HG02973 (cell line): ENCODE data around the gene PPIL4.
"Not testable (repeated sequence)": the region's sequence is repeated elsewhere in the genome, so short reads cannot be mapped to it uniquely, and the experiment has no call there.

Experiments
- ATAC-seq: cut with Tn5 transposase; IDR thresholded peaks from one replicate; pipeline ENCODE4 v1.9.1; 2021; ENCODE audit warnings: moderate library complexity; ENCODE audit not compliant: unreplicated experiment

The PPIL4 gene

GRCh38 chr6:149534742-149535141 is 11.1 kb downstream of the PPIL4 start:
- no peak for ATAC-seq

- no peak for ATAC-seq
Observed at GRCh38 chr6:149529650-149530049, 16.2 kb downstream of the PPIL4 start.

DNA sequence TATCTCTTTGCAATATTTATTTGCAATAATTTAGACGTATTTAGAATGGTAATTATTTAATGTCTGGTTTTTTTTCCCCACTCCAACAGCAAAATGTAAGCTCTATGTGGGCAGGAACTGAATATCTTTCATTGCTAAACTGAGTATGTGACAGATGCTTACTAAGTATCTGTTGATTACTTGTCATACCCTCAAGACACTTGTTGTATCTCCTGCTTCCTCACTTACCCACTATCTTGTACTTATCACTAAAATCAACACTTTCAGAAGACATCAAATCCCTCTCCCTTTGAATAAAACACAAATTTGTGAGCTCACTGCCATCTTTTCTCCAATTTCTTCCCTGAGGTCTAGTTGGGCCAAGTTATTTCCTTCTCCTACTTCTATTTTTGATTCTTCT is 30.3 kb downstream of the PPIL4 start:
- ATAC-seq: no peak

DNA sequence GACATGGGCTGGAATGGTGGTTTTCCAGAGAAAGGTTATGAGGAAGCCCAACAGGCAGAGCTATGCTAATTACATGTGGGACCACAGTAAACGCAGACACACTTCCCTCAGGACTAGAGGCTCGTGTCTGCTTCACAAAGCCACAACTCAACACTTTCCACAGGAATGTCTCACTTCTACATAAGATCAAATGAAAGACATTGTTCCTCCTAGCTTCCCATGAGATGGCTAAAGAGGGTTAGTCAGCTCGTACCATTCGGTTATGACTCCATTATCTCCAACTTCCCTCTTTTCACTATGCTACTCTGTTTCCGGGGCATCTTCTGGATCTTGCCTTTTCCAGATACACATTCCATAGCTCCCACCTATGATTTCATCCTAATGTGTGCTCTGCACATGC is 31.9 kb downstream of the PPIL4 start:
- ATAC-seq: no peak

DNA sequence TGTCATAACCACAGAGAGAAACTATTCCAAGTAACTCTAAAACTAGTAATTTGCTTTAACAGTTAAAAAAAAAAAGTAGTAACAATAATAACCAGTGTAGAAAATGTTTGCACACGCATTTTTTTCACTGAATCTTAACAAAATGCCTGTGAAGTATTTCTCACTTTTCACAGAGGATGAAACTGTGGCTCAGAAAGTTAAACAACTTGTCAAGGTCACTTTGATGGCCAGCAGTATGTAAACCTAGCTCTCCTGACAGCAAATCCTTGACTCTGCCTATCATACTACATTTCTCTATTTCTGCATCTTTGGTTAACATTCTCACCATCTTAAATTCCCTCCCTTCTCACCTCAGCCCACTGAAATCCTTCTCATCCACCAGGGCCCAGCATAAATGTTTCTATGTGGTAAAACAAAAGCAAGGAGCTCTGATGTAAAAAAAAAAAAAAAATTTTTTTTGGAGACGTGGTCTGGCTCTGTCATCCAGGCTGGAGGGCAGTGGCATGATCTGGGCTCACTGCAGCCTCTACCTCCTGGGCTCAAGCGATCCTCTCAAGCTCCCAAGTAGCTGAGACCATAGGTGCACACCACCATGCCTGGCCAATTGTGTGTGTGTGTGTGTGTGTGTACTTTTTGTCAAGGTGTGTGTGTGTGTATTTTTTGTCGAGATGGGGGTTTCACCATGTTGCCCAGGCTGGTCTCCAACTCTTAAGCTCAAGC is 34.9 kb downstream of the PPIL4 start:
- no peak for ATAC-seq

DNA sequence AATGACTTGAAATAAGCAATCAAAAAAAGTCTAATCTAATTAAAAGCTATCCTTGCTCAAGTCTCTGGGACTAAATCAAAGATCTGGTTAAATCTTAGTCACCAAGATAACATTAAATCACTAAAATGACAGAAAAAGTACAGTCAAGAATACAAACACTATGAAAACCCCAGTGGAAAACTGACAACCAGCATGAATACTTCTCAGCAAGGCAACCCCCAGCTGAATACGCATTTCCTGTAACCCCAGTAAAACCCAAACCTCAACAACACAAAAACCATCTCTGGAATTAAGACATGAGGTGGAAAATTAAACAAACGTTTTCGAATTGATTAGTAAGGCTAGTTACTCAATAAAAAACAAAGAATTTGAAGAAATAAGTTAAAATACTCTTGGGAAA is 37.4 kb downstream of the PPIL4 start:
- no peak for ATAC-seq

DNA sequence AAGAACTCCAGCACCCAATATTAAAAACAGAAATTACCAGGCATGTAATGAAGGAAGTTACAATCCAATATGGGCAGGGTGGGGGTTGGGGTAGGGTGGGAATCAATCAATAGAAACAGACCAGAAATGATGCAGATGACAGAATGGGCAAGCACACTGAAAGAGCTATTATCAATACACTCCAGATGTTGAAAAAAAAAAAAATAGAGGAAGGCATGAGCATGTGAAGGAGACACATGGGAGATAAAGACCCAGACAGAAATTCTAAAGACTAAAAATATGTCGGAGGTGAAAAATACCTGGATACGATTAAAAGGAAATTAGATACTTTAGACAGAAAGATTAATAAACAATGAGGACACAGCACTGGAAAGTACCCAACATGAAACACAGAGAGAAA is 42.0 kb downstream of the PPIL4 start:
- no peak for ATAC-seq

GRCh38 chr6:149503276-149503675 is 42.6 kb downstream of the PPIL4 start:
- ATAC-seq: no peak

- no peak for ATAC-seq
Observed at GRCh38 chr6:149501768-149502167, 44.1 kb downstream of the PPIL4 start.

GRCh38 chr6:149501201-149501600 is 44.6 kb downstream of the PPIL4 start:
- ATAC-seq: no peak

DNA sequence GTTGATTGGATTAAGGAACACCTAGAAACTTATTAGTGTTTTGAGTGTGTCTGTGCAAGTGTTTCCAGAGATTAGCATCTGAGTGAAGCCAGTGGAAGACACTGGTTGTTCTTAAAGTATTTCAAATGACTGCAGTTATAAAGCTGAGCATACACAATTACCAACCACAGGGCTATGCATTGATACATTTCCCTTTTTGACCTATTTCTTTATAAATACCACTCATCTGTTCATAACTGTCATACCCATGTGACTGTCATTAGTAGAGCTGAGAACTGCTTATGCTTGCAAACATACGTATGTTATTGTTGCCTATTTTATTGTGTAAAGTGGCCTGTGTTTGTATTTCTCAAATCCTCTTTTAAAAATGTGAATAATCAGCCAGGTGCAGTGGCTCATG is 45.7 kb downstream of the PPIL4 start:
- ATAC-seq: no peak

DNA sequence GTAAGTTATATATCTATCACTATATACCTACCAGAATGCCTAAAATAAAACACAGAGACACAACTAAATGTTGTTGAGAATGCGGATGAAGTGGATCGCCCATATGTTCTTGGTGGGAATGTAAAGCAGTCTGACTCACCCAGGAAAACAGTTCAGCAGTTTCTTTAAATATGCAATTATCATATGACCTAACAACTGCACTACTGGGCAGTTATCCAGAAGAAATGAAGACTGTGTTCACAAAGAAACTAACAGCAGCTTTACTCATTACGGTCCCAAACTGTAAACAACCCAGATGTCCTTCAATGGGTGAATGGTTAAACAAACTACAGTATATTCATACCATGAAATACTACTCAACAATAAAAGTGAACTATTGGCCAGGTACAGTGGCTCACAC is 46.8 kb downstream of the PPIL4 start:
- ATAC-seq: no peak

DNA sequence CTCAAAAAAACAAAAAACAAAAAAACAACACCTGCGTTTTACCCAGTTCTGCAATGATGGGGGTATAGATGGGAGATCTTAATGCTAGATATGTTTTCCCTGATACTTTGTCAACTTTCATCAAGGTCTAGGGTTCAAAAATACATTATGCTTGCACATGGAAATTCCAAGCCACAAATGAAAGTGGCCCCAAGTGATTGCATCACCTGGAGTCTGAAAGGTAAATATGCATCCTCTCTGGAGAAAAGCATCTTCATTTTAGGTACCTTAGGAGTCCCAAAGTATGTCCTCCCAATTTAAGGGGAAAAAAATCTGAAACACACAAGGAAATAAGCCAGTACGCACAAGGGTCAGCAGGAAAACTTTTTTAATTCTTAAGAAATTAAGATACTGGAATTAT is 48.5 kb downstream of the PPIL4 start:
- ATAC-seq: no peak

GRCh38 chr6:149496597-149496996 is 49.2 kb downstream of the PPIL4 start:
- ATAC-seq: not testable (repeated sequence)

- ATAC-seq: not testable (repeated sequence)
Observed at GRCh38 chr6:149495349-149496016, 50.4 kb downstream of the PPIL4 start.

- ATAC-seq: peak; percentile 88
Observed at GRCh38 chr6:149494810-149495209, 51.0 kb downstream of the PPIL4 start.

- no peak for ATAC-seq
Observed at GRCh38 chr6:149493761-149494320, 52.0 kb downstream of the PPIL4 start.

DNA sequence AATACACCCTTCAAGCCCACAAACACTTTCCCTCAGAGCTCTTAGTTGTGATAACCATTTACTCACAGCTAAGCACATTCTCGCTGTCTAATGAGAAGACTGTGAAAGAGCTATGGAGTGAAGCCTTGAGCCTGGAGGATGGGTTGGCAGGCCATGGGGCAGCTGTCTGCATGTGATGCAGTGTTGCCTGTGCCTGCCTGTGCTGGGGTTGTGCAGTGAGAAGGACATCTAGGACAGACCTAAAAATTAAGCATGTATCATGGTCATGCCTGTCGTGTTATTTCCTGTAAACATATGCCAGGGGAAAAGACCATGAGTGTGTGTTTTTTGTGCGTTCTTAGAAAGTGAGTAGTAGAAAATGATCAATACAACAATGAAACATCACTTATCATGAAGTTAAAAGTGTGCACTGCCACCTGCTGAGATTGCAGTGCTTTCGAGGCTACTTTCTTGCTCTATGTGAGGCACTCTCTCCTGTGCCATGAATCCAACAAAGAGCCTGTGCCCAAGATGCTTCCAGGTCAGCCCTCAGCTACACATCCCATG is 53.0 kb downstream of the PPIL4 start:
- no peak for ATAC-seq

DNA sequence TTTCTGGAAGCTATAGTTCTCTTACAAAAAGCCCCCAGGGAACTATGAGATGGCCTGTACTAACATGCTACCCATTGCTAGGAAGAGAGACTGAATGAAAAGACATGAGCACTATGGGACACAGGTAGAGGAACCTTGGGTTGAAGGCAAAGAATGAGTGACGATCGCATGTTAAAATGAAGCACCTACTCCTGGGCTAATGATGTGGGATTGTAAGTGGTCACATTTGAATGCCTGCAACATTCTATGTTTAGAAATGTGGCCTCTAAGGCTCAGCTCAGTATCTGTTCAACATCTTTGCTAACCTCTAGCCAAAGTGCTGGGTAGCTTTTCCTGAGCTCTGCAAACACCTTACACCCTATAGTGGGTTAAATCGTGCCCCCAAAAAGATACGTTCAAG is 55.9 kb downstream of the PPIL4 start:
- ATAC-seq: no peak

DNA sequence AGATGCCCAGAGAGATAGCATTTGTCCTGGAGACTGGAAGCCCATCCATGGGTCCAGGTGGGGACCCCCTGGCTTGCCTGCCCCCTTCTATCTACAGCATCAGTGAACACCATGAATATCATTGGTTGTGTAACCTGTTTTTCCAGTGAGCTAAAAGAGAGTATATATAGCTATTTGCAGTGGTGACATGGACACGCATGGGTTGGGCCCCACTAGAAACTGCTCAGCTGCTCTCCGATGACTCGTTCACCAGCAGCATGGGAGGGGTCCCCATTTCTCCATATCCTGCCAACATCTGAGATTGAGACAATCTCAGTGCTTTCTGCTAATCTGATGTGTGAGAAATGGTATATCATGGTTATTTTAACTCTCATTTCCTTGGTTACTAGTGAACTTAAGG is 57.0 kb downstream of the PPIL4 start:
- ATAC-seq: no peak

- no peak for ATAC-seq
Observed at GRCh38 chr6:149487316-149487715, 58.5 kb downstream of the PPIL4 start.
